MCF 10A (cell line): ENCODE results near the gene TM6SF1. TPM values are rescaled to one million over a fixed set of nuclear protein-coding genes. Genes with fewer than 3 reads are reported as not detected.
A peak's percentile ranks its signal among the peaks of the same experiment; 100 is the strongest.

Experiments used
- BruUV-seq: library from RNA; stranded (reverse); fragments of 400-500 nt; replicated peaks from 2 replicates; lab custom pipeline; 2021; lab: Mats Ljungman, UMichigan
- CTCF ChIA-PET: fragments of 300-600 bp; sonication (Branson Sonifier 250); formaldehyde crosslinking; extraction: SDS; loops from one replicate; lab custom pipeline; 2021; ENCODE audit warnings: antibody characterized with exemption, inconsistent platforms; lab: Yijun Ruan, JAX
- POLR2A ChIA-PET: fragments of 300-600, 350-650 bp; sonication (Branson Sonifier 250); formaldehyde crosslinking; extraction: SDS; loops from one replicate; lab custom pipeline; 2020; ENCODE audit warnings: antibody characterized with exemption, inconsistent platforms; lab: Yijun Ruan, JAX
- DNase-seq: peaks from one replicate; pipeline ENCODE4 v3.0.0-alpha.2; 2018; ENCODE audit not compliant: unreplicated experiment
- H3K27ac Mint-ChIP-seq: one replicate; pipeline ENCODE4 v1.8.0; 2022; ENCODE audit warnings: mild to moderate bottlenecking, low read depth, mixed read lengths; ENCODE audit not compliant: unreplicated experiment
- H3K27me3 Mint-ChIP-seq: one replicate; pipeline ENCODE4 v1.8.0; 2022; ENCODE audit warnings: mixed read lengths; ENCODE audit not compliant: insufficient read depth, unreplicated experiment
- H3K36me3 Mint-ChIP-seq: one replicate; pipeline ENCODE4 v1.8.0; 2022; ENCODE audit warnings: mild to moderate bottlenecking, moderate library complexity, mixed read lengths; ENCODE audit not compliant: insufficient read depth, unreplicated experiment
- H3K4me1 Mint-ChIP-seq: one replicate; pipeline ENCODE4 v1.8.0; 2022; ENCODE audit warnings: mixed read lengths; ENCODE audit not compliant: insufficient read depth, unreplicated experiment
- H3K4me3 Mint-ChIP-seq: one replicate; pipeline ENCODE4 v1.8.0; 2022; ENCODE audit warnings: mild to moderate bottlenecking, moderate library complexity, mixed read lengths; ENCODE audit not compliant: unreplicated experiment
- H3K9me3 Mint-ChIP-seq: one replicate; pipeline ENCODE4 v1.8.0; 2022; ENCODE audit warnings: mixed read lengths; ENCODE audit not compliant: unreplicated experiment
- CTCF ChIP-seq: fragments of 200-600 bp; IDR thresholded peaks from one replicate; pipeline ENCODE4 v1.8.0; 2022; ENCODE audit warnings: antibody characterized with exemption, mild to moderate bottlenecking; ENCODE audit not compliant: unreplicated experiment
- intact Hi-C: fragments of 100-400 bp; cut with micrococcal nuclease; formaldehyde crosslinking; loops from 2 replicates; pipeline ENCODE4 v1.14.1; 2022
- total RNA-seq: library from RNA; stranded (reverse); gene quantifications from 2 replicates; pipeline ENCODE4 v1.2.3, GENCODE V29; 2022

Gene TM6SF1
- total RNA-seq, 1 experiment from 2014 or later: not detected

DNA sequence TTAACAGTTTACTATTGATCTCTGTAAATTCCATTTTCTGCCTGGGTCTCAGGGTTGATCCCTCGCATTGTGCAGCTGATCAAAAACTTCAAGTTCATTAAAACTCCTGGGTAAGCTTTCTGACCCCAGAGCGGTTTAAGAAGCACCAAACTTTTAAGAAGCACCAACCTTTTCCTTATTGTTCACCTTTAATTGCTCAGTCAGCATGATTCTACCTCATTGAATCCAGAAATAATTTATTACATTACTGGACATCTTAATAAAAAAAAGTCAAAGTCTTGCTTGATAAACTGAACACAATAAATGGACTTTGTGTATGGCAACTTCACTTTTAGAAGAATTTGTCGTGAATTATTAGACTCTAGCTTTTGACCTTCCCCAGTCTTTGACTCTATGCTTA is 53.3 kb downstream of the TM6SF1 start:
- no peak for TF ChIP-seq CTCF
- H3K4me1 Mint-ChIP-seq: peaks cover 6% of the 10 kb centered on the region
- no peak for DNase-seq
- BruUV-seq: no TSS peak
- POLR2A ChIA-PET: interaction anchor here (0.6 kb wide), 1 partner anchor 100 kb away, joined by 4 read pairs; no protein-coding TSS in a partner anchor
- no peak overlapping the region for H3K4me3 Mint-ChIP-seq
- H3K27ac Mint-ChIP-seq: no peak overlapping the region
- CTCF ChIA-PET: interaction anchor here (1.0 kb wide), 1 partner anchor 100 kb away, joined by 3 read pairs; no protein-coding TSS in a partner anchor
- peaks cover 8% of the 10 kb centered on the region for H3K9me3 Mint-ChIP-seq
- H3K27me3 Mint-ChIP-seq: no peaks in the 10 kb centered on the region
- intact Hi-C loops: no loop called here
- peaks cover 26% of the 10 kb centered on the region for H3K36me3 Mint-ChIP-seq

GRCh38 chr15:83163032-83163431 is 55.6 kb downstream of the TM6SF1 start:
- DNase-seq: no peak
- Mint-ChIP-seq H3K4me3 (no peak overlapping the region), H3K9me3 (peaks cover 12% of the 10 kb centered on the region), H3K27me3 (no peaks in the 10 kb centered on the region), H3K27ac (no peak overlapping the region), H3K4me1 (peaks cover 6% of the 10 kb centered on the region), H3K36me3 (peaks cover 7% of the 10 kb centered on the region)
- POLR2A ChIA-PET: interaction anchor here (0.6 kb wide), 1 partner anchor 35 kb away, joined by 3 read pairs; no protein-coding TSS in a partner anchor
- intact Hi-C loops: no loop called here
- TSS peak; percentile 16 for BruUV-seq
- no peak for TF ChIP-seq CTCF
- CTCF ChIA-PET: no interaction called here

GRCh38 chr15:83164111-83164770 is 56.8 kb downstream of the TM6SF1 start:
- peaks cover 6% of the 10 kb centered on the region for H3K4me1 Mint-ChIP-seq
- intact Hi-C loops: no loop called here

More at GRCh38 chr15:83164111-83164770, 56.8 kb downstream of the TM6SF1 start:
- BruUV-seq: no TSS peak
- peaks cover 7% of the 10 kb centered on the region for H3K36me3 Mint-ChIP-seq
- no peak overlapping the region for H3K27ac Mint-ChIP-seq
- no peak for DNase-seq
- no peak overlapping the region for H3K4me3 Mint-ChIP-seq
- H3K27me3 Mint-ChIP-seq: no peaks in the 10 kb centered on the region
- peaks cover 20% of the 10 kb centered on the region for H3K9me3 Mint-ChIP-seq
- CTCF ChIA-PET: no interaction called here
- POLR2A ChIA-PET: interaction anchor here (0.9 to 1.1 kb wide), 2 partner anchors 42 to 99 kb away, joined by 3 read pairs; no protein-coding TSS in a partner anchor
- no peak for TF ChIP-seq CTCF
